GM23338 (cell line): ENCODE measurements around the gene COL21A1. TPM values are rescaled to one million over a fixed set of nuclear protein-coding genes. Genes with fewer than 3 reads are reported as not detected.

Experiments
- ATAC-seq: fragments of 200-7000 bp; cut with Tn5 transposase; 3 replicates; pipeline ENCODE4 v1.9.1; 2020
- DNase-seq: peaks from one replicate; pipeline ENCODE4 v3.0.0-alpha.2; 2015; ENCODE audit warnings: low spot score
- H2AFZ ChIP-seq: fragments of 200-600 bp; sonication (generic); 2 replicates; pipeline ENCODE4 v1.8.0; 2016; ENCODE audit warnings: antibody characterized with exemption, mild to moderate bottlenecking, moderate library complexity
- H3F3A ChIP-seq: fragments of 200-600 bp; sonication (generic); replicated peaks from 2 replicates; pipeline ENCODE4 v1.8.0; 2017; ENCODE audit warnings: antibody characterized with exemption, mixed run types, low read depth
- H3K27ac ChIP-seq: fragments of 200-600 bp; sonication (generic); 2 replicates; pipeline ENCODE4 v1.6.1; 2016; ENCODE audit warnings: low read depth
- H3K27me3 ChIP-seq: fragments of 200-600 bp; sonication (generic); 2 replicates; pipeline ENCODE4 v1.8.0; 2016; ENCODE audit warnings: mild to moderate bottlenecking, mixed run types, moderate library complexity; ENCODE audit not compliant: insufficient read depth
- H3K36me3 ChIP-seq: fragments of 200-600 bp; sonication (generic); 2 replicates; pipeline ENCODE4 v1.8.0; 2016; ENCODE audit warnings: mild to moderate bottlenecking; ENCODE audit not compliant: insufficient read depth
- H3K4me1 ChIP-seq: fragments of 200-600 bp; sonication (generic); 2 replicates; pipeline ENCODE4 v1.8.0; 2016; ENCODE audit warnings: mild to moderate bottlenecking, moderate library complexity; ENCODE audit not compliant: insufficient read depth
- H3K4me2 ChIP-seq: fragments of 200-600 bp; sonication (generic); 2 replicates; pipeline ENCODE4 v1.7.1; 2017; ENCODE audit warnings: mixed run types
- H3K4me3 ChIP-seq: fragments of 200-600 bp; sonication (generic); 2 replicates; pipeline ENCODE4 v1.6.1; 2016; ENCODE audit warnings: mixed run types
- H3K79me2 ChIP-seq: fragments of 200-600 bp; sonication (generic); replicated peaks from 2 replicates; pipeline ENCODE4 v1.8.0; 2017; ENCODE audit warnings: mild to moderate bottlenecking; ENCODE audit not compliant: insufficient read depth
- H3K9me2 ChIP-seq: fragments of 200-600 bp; sonication (generic); 2 replicates; pipeline ENCODE4 v1.8.0; 2017; ENCODE audit not compliant: insufficient read depth
- H4K20me1 ChIP-seq: fragments of 200-600 bp; sonication (generic); replicated peaks from 2 replicates; pipeline ENCODE4 v1.8.0; 2017; ENCODE audit warnings: mild to moderate bottlenecking; ENCODE audit not compliant: insufficient read depth
- H3K27ac Mint-ChIP-seq: 2 replicates; pipeline ENCODE4 v1.8.0; 2020; ENCODE audit warnings: inconsistent platforms, mild to moderate bottlenecking, moderate library complexity, mixed read lengths
- H3K27me3 Mint-ChIP-seq: 3 replicates; pipeline ENCODE4 v1.8.0; 2022; ENCODE audit warnings: low read depth, mild to moderate bottlenecking, moderate library complexity, mixed read lengths, inconsistent platforms; ENCODE audit not compliant: insufficient read depth, poor library complexity
- H3K36me3 Mint-ChIP-seq: 3 replicates; pipeline ENCODE4 v1.8.0; 2021; ENCODE audit warnings: low read depth, mild to moderate bottlenecking, inconsistent platforms, moderate library complexity, mixed read lengths
- H3K4me1 Mint-ChIP-seq: 3 replicates; pipeline ENCODE4 v1.8.0; 2020; ENCODE audit warnings: mild to moderate bottlenecking, inconsistent platforms, mixed read lengths
- H3K4me3 Mint-ChIP-seq: 3 replicates; pipeline ENCODE4 v1.8.0; 2021; ENCODE audit warnings: moderate library complexity, mild to moderate bottlenecking, inconsistent platforms, mixed read lengths
- H3K9me3 Mint-ChIP-seq: 3 replicates; pipeline ENCODE4 v1.8.0; 2020; ENCODE audit warnings: moderate library complexity, mild to moderate bottlenecking, inconsistent platforms, mixed read lengths
- CREB1 ChIP-seq: fragments of 250-450 bp; sonication (Bioruptor Pico); IDR thresholded peaks from 2 replicates; pipeline ENCODE4 v1.5.0; 2020; ENCODE audit warnings: low read depth, mild to moderate bottlenecking, moderate library complexity
- ETS1 ChIP-seq: IDR thresholded peaks from 2 replicates; pipeline ENCODE4 v1.6.1; 2016; ENCODE audit warnings: antibody characterized with exemption
- EZH2phosphoT487 ChIP-seq: fragments of 200-600 bp; sonication (generic); IDR thresholded peaks from one replicate; pipeline ENCODE4 v1.8.1; 2018; ENCODE audit warnings: antibody characterized with exemption; ENCODE audit not compliant: unreplicated experiment
- JUNB ChIP-seq: IDR thresholded peaks from one replicate; pipeline ENCODE4 v1.6.1; 2016; ENCODE audit warnings: antibody characterized with exemption; ENCODE audit not compliant: unreplicated experiment
- NANOG ChIP-seq: IDR thresholded peaks from 2 replicates; pipeline ENCODE4 v1.6.1; 2016; ENCODE audit warnings: antibody characterized with exemption, borderline replicate concordance
- POLR2AphosphoS5 ChIP-seq: IDR thresholded peaks from 2 replicates; pipeline ENCODE4 v1.6.1; 2016; ENCODE audit warnings: antibody characterized with exemption, low read depth
- STAT1 ChIP-seq: IDR thresholded peaks from one replicate; pipeline ENCODE4 v1.6.1; 2016; ENCODE audit warnings: antibody characterized with exemption; ENCODE audit not compliant: unreplicated experiment
- ZNF114 ChIP-seq: fragments of 250-450 bp; sonication (Bioruptor Pico); IDR thresholded peaks from 2 replicates; pipeline ENCODE4 v1.5.0; 2020; ENCODE audit warnings: mild to moderate bottlenecking, moderate library complexity
- ZNF462 ChIP-seq: fragments of 250-450 bp; sonication (Bioruptor Pico); IDR thresholded peaks from 2 replicates; pipeline ENCODE4 v1.5.0; 2020; ENCODE audit warnings: mild to moderate bottlenecking, moderate library complexity
- polyA plus RNA-seq: library from polyadenylated mRNA; unstranded; fragments of >200 nt; fragmentation: Nextera tagmentation; extraction: Ambion mirVana; gene quantifications from 2 replicates; pipeline ENCODE4 v1.2.1, GENCODE V29; 2016
- total RNA-seq: library from RNA; depleted of rRNA; stranded (reverse); fragments of >200 nt; shearing (Covaris generic); gene quantifications from 2 replicates; pipeline ENCODE4 v1.2.3, GENCODE V29; 2014
- TF ChIP-seq, protein P1 (sequence below), 2 experiments: fragments of 200-600 bp in 1 of 2; sonication (generic) in 1 of 2; conservative IDR thresholded peaks; 2 replicates each; pipeline versions ENCODE4 v1.5.1 to v1.6.1; 2016 to 2017; ENCODE audit warnings: antibody characterized with exemption in 2 of 2, low read depth in 2 of 2, mild to moderate bottlenecking in 2 of 2, moderate library complexity in 1 of 2

Gene COL21A1
- total and polyA plus RNA-seq, 2 experiments from 2014 or later = 5.0 to 6.2 TPM

GRCh38 chr6:56199956-56200355 lies 47.4 kb downstream of the COL21A1 start:
- Histone ChIP-seq H3K36me3 (no peaks in the 10 kb centered on the region), H3K4me2 (no peak overlapping the region), H3K27me3 (no peaks in the 10 kb centered on the region), H3K79me2 (no peaks in the 10 kb centered on the region), H3K9me2 (no peaks in the 10 kb centered on the region; the same call in 1 of the 2 replicates), H3K4me1 (no peaks in the 10 kb centered on the region), H3F3A (no peaks in the 10 kb centered on the region), H2AFZ (no peak overlapping the region), H3K27ac (no peak overlapping the region), H4K20me1 (no peaks in the 10 kb centered on the region), H3K4me3 (no peak overlapping the region)
- H3K4me3 Mint-ChIP-seq = no peak overlapping the region
- H3K9me3 Mint-ChIP-seq = peaks cover 5% of the 10 kb centered on the region; the same call in 2 of the 3 replicates
- H3K27me3 Mint-ChIP-seq = no peaks in the 10 kb centered on the region
- H3K27ac Mint-ChIP-seq = no peak overlapping the region
- no peak for DNase-seq
- no peaks in the 10 kb centered on the region for H3K4me1 Mint-ChIP-seq
- ATAC-seq = no peak
- TF ChIP-seq, protein P1, sequence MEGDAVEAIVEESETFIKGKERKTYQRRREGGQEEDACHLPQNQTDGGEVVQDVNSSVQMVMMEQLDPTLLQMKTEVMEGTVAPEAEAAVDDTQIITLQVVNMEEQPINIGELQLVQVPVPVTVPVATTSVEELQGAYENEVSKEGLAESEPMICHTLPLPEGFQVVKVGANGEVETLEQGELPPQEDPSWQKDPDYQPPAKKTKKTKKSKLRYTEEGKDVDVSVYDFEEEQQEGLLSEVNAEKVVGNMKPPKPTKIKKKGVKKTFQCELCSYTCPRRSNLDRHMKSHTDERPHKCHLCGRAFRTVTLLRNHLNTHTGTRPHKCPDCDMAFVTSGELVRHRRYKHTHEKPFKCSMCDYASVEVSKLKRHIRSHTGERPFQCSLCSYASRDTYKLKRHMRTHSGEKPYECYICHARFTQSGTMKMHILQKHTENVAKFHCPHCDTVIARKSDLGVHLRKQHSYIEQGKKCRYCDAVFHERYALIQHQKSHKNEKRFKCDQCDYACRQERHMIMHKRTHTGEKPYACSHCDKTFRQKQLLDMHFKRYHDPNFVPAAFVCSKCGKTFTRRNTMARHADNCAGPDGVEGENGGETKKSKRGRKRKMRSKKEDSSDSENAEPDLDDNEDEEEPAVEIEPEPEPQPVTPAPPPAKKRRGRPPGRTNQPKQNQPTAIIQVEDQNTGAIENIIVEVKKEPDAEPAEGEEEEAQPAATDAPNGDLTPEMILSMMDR (conservative IDR thresholded peaks at IDR 0.05; ENCODE audit: low read depth in 2 of 2) = no peak
- TF ChIP-seq CREB1 (CRISPR knock-in tag) = no peak
- no peak for TF ChIP-seq POLR2AphosphoS5
- no peak for TF ChIP-seq EZH2phosphoT487
- no peak for TF ChIP-seq ETS1
- no peak for TF ChIP-seq ZNF462 (CRISPR knock-in tag)
- TF ChIP-seq STAT1 = no peak
- no peak for TF ChIP-seq ZNF114 (CRISPR knock-in tag)
- no peak for TF ChIP-seq JUNB
- no peak for TF ChIP-seq NANOG
- H3K36me3 Mint-ChIP-seq = no peaks in the 10 kb centered on the region
